Transverse colon (tissue), 4 donors: Measurements from ENCODE around the gene INPP5B.

Experiments
- EP300 ChIP-seq: sonication (generic); formaldehyde crosslinking; IDR thresholded peaks from one replicate; pipeline ENCODE4 v1.6.1; 2017; ENCODE audit warnings: antibody characterized with exemption, low read depth
- POLR2AphosphoS5 ChIP-seq, 3 donors: sonication (generic); formaldehyde crosslinking; IDR thresholded peaks; one replicate each; pipeline ENCODE4 v1.6.1; 2016; ENCODE audit warnings: antibody characterized with exemption in 3 of 3
- TF ChIP-seq, protein P1 (sequence below), 5 experiments: fragments of 200-600 bp in 3 of 5; fragments of 450-650 bp in 2 of 5; sonication (generic) in 3 of 5; IDR thresholded peaks; 1 replicate in 2 of 5; 2 replicates in 3 of 5; pipeline ENCODE4 v1.5.1; 2016 to 2017; ENCODE audit warnings: antibody characterized with exemption in 5 of 5, inconsistent platforms in 3 of 5, mild to moderate bottlenecking in 2 of 5, moderate library complexity in 1 of 5

DNA sequence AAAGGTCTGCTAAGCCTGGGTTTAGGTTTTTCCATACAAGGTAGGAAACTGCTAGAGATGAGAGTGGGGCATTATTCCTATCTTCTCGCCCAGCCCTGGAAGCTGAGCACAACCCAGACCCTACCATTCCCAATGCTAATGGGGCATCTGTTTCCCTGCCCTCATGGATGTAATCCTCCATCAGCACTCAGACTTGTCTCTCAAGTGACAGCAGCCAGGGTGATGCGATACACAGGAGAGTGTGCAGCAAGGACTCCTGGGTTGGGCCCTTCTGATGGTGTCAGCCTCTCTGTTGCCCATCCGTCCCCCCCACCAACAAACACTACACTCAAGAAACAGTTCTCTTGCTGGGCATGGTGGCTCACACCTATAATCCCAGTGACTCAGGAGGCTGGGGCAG is 5.9 kb upstream of the INPP5B start:
- TF ChIP-seq, protein P1, sequence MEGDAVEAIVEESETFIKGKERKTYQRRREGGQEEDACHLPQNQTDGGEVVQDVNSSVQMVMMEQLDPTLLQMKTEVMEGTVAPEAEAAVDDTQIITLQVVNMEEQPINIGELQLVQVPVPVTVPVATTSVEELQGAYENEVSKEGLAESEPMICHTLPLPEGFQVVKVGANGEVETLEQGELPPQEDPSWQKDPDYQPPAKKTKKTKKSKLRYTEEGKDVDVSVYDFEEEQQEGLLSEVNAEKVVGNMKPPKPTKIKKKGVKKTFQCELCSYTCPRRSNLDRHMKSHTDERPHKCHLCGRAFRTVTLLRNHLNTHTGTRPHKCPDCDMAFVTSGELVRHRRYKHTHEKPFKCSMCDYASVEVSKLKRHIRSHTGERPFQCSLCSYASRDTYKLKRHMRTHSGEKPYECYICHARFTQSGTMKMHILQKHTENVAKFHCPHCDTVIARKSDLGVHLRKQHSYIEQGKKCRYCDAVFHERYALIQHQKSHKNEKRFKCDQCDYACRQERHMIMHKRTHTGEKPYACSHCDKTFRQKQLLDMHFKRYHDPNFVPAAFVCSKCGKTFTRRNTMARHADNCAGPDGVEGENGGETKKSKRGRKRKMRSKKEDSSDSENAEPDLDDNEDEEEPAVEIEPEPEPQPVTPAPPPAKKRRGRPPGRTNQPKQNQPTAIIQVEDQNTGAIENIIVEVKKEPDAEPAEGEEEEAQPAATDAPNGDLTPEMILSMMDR (IDR thresholded peaks at IDR 0.05) = no peak
- TF ChIP-seq POLR2AphosphoS5 (IDR thresholded peaks at IDR 0.05) = no peak
- TF ChIP-seq EP300 = no peak
